SK-N-SH treated with all-trans-retinoic acid at 6 μM for 48 hours (cell line): ENCODE data around the gene CFAP251.

ENCODE experiments used
- CSDC2 ChIP-seq: fragments of 250-450 bp; sonication (Bioruptor Pico); IDR thresholded peaks from 2 replicates; pipeline ENCODE4 v1.5.0; 2020; ENCODE audit warnings: mild to moderate bottlenecking, moderate library complexity
- ESRRG ChIP-seq: fragments of 250-450 bp; sonication (Bioruptor Pico); IDR thresholded peaks from 2 replicates; pipeline ENCODE4 v1.6.1; 2021; ENCODE audit warnings: mild to moderate bottlenecking
- PATZ1 ChIP-seq: fragments of 250-450 bp; sonication (Bioruptor Pico); IDR thresholded peaks from 2 replicates; pipeline ENCODE4 v1.8.0; 2020; ENCODE audit warnings: mild to moderate bottlenecking, moderate library complexity, borderline replicate concordance
- ZFP3 ChIP-seq: fragments of 250-450 bp; sonication (Bioruptor Pico); IDR thresholded peaks from 2 replicates; pipeline ENCODE4 v1.5.0; 2020; ENCODE audit warnings: mild to moderate bottlenecking, moderate library complexity
- ZNF565 ChIP-seq: fragments of 450-650 bp; formaldehyde crosslinking; conservative IDR thresholded peaks from 2 replicates; pipeline ENCODE4 v1.5.0; 2020; ENCODE audit warnings: low read depth, mild to moderate bottlenecking, moderate library complexity

- TF ChIP-seq CSDC2 (CRISPR knock-in tag) (no peak), ZFP3 (CRISPR knock-in tag) (no peak), ZNF565 (no peak), PATZ1 (CRISPR knock-in tag) (no peak), ESRRG (CRISPR knock-in tag) (no peak)
Observed at GRCh38 chr12:121894633-121895032, 23.8 kb upstream of the CFAP251 start.
